IPS DF 4.7 (cell line): ENCODE measurements around the gene IL17RB.

Experiments
- DNase-seq: peaks from one replicate; pipeline ENCODE4 v3.0.0-alpha.2; 2013; ENCODE audit warnings: low spot score; ENCODE audit errors: extremely low read depth

Gene IL17RB

GRCh38 chr3:53846134-53846850 lies at the start of gene IL17RB, which contains the start of gene CHDH:
TSS of gene IL17RB (plus strand) at chr3:53846568. CDS start at chr3:53846589, 21 bp downstream.
TSS of gene CHDH (minus strand) at chr3:53846419. CDS start at chr3:53824008, 22,411 bp downstream.
- no peak for DNase-seq

- DNase-seq, result no peak
Measured at GRCh38 chr3:53798144-53798543, 48.2 kb upstream of the IL17RB start.

- no peak for DNase-seq
Measured at GRCh38 chr3:53799338-53799865, 47.0 kb upstream of the IL17RB start.

- no peak for DNase-seq
Measured at GRCh38 chr3:53800041-53800906, 46.1 kb upstream of the IL17RB start.

- no peak for DNase-seq
Measured at GRCh38 chr3:53801319-53801718, 45.0 kb upstream of the IL17RB start.

- no peak for DNase-seq
Measured at GRCh38 chr3:53802256-53802880, 44.0 kb upstream of the IL17RB start.

GRCh38 chr3:53803124-53803815 lies 43.1 kb upstream of the IL17RB start:
- no peak for DNase-seq

- DNase-seq, result no peak
Measured at GRCh38 chr3:53803816-53804695, 42.3 kb upstream of the IL17RB start.

- DNase-seq, result no peak
Measured at GRCh38 chr3:53804697-53805462, 41.5 kb upstream of the IL17RB start.

GRCh38 chr3:53805463-53806159 lies 40.8 kb upstream of the IL17RB start:
- no peak for DNase-seq

- DNase-seq, result no peak
Measured at GRCh38 chr3:53806182-53807116, 39.9 kb upstream of the IL17RB start.

- DNase-seq, result no peak
Measured at GRCh38 chr3:53807117-53807810, 39.1 kb upstream of the IL17RB start.

- no peak for DNase-seq
Measured at GRCh38 chr3:53808496-53808895, 37.9 kb upstream of the IL17RB start.

- DNase-seq, result no peak
Measured at GRCh38 chr3:53809267-53809666, 37.1 kb upstream of the IL17RB start.

GRCh38 chr3:53809764-53810400 lies 36.5 kb upstream of the IL17RB start:
- DNase-seq, result no peak

- no peak for DNase-seq
Measured at GRCh38 chr3:53811143-53811927, 35.0 kb upstream of the IL17RB start.
